ENCODE results near the gene FAM53B.

- no peak for TF ChIP-seq POLR2A (IDR thresholded peaks at IDR 0.05; ENCODE audit: low read length)
- no peak for TF ChIP-seq GATA1 (IDR thresholded peaks at IDR 0.05; ENCODE audit: low read depth, low read length)
These were observed 93.9 kb downstream of the FAM53B start for GRCh38 chr10:124650263-124650662.

All from erythroblast (primary cell).